Kidney glomerular epithelial cell (primary cell): ENCODE data around the gene CCNQ.

ENCODE experiments used
- DNase-seq: peaks from one replicate; lab custom pipeline; 2025; lab: John Stamatoyannopoulos, UW

Gene CCNQ

DNA sequence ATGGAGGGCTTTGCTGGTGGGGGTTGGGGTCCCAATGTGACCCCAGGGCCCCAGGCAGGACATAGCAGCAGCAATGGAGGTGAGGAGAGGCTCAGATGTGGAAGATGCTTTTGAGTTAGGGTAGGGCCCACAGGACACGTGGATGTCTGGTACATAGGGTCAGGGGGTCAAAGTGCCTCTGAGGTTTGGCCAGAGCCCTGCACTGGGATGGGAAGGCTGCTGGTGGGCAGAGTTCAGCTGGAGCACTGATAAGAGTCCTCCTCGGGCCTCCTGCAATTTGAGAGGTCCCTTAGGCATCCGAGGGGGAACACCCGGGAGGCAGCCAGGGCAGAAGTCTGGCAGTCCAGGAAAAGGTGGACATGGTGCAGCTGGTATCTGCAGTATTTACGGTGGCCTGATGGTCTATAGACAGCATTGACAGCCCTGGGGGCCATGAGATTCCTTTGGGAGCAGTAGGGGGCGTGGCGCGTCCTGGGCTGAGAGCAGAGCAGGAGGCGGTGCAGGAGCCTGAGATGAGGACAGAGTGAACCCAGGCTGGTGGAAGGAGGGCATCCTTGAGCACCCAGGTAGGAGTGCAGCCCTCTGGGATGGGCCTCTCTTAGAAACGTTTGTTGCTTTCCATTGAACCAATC, 22.6 kb downstream of the CCNQ start:
- no peak for DNase-seq

DNA sequence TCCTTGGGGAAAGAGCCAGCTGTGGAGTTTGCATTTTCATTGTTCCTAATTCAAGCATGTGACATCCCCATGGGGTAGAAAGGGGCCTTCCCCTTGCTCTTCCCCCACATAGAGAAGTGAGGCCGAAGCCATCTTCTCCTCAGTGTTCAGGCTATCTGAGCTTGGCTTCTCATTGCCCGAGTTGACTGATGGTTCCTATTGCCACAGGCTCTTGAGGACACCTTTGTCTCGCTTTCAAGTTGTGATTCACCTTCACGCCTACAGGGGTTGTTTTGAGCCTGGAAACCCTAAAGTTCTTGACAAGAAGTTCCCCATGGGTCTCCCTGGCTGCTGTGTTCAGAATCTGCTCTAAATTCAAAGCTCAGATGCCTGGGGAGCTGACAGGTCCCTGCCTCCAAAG, 25.0 kb downstream of the CCNQ start:
- no peak for DNase-seq

DNA sequence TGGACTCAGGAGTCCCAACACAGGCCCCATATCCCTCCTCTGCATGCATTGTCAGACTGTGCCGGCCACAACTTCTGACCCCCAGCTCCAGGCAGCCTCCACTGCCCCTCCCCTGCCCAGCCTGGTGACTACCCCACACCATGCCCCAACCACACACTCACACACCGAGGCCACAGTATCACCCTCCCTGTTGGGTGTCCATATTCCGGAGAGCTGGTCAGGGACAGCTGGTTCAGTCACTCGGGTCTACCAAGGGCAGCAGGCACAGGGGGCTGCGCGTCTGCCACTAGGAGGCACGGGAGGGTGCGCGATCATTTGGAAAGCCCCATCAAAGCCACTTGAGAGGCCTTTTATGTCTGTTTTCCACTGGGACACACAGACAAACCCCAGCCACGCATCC, 26.3 kb downstream of the CCNQ start:
- DNase-seq: no peak

- DNase-seq: no peak
Observed at GRCh38 chrX:153571534-153571908, 27.4 kb downstream of the CCNQ start.

DNA sequence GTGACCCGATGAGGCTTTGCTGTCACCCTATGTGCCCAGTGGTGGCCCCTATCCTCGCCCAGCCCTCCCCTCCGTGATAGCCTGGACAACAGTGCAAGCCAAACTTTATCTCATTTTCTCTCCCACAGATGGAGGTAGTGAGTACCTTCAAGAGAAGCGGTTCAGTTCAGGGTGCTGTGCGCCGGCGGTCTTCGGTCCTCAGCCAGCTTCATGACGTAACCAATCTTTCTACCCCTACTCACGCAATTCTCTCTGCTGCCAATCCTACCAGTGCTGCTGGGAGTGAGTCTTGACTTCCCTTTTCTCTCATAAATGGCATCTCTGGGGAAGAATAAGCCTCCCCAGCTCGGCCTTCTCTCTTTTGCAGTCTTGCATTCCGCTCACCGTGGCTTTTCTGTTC, 29.5 kb downstream of the CCNQ start:
- DNase-seq: no peak

- DNase-seq: no peak
Observed at GRCh38 chrX:153568451-153569011, 30.4 kb downstream of the CCNQ start.

- DNase-seq: no peak
Observed at GRCh38 chrX:153565996-153566580, 32.9 kb downstream of the CCNQ start.

DNA sequence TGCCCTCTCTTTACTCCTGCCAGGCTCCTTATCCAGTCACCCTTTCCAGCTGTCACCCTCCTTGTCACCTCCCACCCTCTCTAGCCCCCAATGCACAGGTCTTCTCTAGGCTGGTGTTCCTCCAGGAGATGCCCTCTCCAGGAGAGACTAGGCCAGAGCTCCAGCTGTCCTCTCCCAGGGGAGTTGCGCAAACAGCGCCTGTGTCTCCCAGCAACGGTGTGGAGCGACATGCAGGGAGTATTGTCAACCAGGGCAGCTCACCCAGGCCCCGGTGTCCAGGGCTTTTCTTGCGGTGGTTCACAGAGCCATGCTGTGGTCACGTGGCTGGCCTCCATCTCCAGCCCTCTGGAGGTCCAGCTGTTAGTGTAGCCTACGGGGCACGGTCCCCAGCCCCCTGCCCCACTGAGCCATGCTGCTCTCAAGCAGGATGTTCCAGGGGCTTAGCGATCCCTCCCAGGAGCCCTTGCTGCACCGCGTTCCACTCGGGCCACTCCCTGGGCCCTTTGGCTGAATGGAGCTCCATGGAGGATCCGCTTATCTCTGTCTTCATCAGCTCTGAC, 34.8 kb downstream of the CCNQ start:
- DNase-seq: no peak

DNA sequence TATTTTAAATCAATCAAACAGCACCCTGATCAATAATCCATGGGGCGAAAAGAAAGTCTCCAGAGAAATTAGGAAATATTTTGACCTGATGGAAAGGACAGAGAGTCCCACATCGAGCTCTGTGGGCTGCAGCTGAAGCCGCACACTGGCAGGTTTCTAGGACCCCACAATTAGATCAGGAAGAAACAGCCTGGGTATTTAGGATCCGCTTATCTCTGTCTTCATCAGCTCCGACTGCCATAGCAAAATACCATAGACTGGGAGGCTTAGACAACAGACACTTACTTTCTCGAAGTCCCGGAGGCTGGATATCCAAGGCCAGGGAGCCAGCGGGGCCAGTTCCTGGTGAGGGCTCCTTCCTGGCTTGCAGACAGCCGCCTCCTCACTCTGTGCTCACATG, 36.4 kb downstream of the CCNQ start:
- no peak for DNase-seq

DNA sequence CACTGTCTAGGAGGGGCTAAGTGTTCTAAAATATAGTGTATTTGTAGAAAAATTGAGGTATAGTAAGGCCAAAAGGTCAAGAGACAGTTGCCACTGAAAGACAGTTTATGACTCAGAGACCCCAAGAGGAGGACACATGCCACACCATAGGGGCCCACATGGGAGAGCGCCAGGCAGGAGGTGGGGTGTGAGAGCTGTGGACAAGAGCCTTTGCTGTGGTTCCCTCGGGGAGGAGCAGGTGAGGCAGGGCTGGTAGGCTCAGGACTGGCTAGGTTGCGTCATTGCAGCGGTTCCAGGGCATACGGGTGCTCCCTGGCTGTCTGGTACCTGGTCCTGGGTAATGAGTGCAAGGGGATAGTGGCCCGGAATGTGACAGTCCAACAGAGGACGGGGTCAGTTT, 37.6 kb downstream of the CCNQ start:
- no peak for DNase-seq

GRCh38 chrX:153560466-153560865, 38.5 kb downstream of the CCNQ start:
- DNase-seq: no peak

DNA sequence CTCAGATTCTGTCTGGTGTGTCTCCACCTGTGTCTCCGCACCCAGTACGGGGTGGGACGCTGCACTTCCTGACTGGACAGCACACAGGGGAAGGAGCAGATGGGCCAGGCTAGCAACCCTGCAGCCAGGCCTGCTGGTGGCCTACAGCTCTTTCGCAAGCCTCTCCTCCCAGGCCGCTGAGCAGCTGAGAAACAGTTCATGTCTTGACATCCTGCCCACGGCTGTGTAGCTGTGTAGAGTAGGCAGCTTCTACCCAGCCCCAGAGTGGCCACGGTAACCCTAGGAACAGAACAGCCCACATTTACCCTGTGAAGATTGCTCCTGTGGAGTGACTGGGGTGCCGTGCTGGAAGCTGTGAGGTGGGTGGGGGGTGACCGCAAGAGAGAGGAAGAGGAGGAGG, 38.9 kb downstream of the CCNQ start:
- DNase-seq: no peak

- no peak for DNase-seq
Observed at GRCh38 chrX:153557618-153558355, 41.2 kb downstream of the CCNQ start.

DNA sequence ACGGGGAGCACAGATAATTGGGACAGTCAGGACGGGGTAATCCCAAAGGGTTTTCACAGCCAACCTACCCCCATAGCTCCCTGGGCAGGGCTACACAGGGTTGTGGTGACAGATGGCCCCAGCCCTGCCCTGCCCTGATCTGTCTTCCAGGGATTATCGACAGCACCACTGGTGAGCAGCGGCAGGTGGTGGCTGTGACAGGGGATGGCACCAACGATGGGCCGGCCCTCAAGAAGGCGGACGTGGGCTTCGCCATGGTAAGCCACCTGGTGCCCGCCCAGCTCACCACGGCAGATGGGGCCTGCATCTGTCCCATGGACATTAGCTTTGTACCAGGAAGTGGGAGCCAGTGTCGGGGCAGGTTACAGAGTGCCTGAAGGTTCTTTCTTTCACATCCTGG, 42.2 kb downstream of the CCNQ start:
- no peak for DNase-seq

- peak; percentile 4 for DNase-seq
Observed at GRCh38 chrX:153554519-153555167, 44.3 kb downstream of the CCNQ start.

GRCh38 chrX:153551135-153551534, 47.8 kb downstream of the CCNQ start:
- no peak for DNase-seq

- no peak for DNase-seq
Observed at GRCh38 chrX:153549807-153550206, 49.1 kb downstream of the CCNQ start.

DNA sequence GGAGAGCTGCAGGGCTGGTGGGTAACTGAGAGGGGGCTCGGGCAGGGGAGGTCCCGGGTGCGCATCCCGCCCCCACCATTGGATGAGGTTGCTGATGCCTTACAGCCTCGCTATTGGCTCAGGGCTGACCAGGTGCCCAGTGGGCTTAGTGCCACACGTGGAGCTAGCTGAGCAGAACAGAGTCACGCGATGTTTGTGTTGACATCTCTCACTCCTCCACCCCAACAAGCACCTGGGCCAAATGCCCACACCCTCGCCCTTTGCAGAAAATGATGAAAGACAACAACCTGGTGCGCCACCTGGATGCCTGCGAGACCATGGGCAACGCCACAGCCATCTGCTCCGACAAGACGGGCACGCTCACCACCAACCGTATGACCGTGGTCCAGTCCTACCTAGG, 49.7 kb downstream of the CCNQ start:
- DNase-seq: no peak

DNA sequence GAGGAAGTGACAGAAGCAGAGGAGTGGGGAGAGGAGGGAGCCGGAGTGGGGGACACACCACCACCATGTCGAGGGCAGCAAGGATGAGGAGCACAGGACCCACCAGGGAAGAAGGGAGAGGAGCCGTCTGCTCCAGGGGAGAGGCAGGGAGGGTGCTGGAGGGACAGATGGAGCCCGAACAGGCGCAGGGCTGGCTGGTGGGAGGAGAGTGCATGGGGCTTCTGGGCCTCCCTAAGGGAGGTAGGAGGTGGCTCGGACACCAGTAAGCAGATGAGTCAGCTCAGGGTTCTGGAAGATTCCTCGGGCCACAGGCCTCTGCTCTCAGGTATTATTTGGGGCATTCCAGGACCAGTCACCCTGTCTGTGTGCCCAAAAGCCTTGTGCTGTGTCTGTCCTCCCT, 51.7 kb downstream of the CCNQ start:
- DNase-seq: no peak

- DNase-seq: no peak
Observed at GRCh38 chrX:153546386-153546785, 52.6 kb downstream of the CCNQ start.

DNA sequence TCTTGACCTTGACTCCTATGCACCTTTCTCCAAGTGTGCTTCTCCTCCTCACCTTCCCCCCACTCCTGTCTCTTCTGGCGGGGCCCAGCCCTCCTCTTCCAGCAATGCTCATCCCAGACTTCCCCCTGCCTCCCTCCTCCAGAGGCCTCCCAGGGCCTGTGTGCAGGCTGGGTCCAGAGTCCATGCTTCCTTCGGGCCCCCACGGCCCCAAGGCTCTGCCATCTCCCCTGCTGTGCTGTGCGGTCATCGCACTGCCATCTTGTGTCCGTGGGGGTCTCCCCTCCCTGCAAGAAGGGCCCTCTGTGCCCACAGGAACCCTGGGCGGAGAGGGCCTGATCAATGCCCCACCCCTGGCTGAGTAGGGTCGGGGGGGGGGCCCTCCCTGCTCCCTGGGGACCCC, 54.2 kb downstream of the CCNQ start:
- DNase-seq: no peak

- DNase-seq: no peak
Observed at GRCh38 chrX:153539979-153540358, 59.0 kb downstream of the CCNQ start.
